OCI-LY7 (cell line): ENCODE data around the gene EPHB1.

Source experiments
- CTCF ChIP-seq: fragments of 200-600 bp; sonication (generic); conservative IDR thresholded peaks from 2 replicates; pipeline ENCODE4 v1.5.1; 2014; ENCODE audit warnings: mild to moderate bottlenecking, antibody characterized with exemption, low read length, moderate library complexity, mixed read lengths
- EZH2phosphoT487 ChIP-seq: fragments of 200-600 bp; sonication (generic); IDR thresholded peaks from 2 replicates; pipeline ENCODE4 v1.6.1; 2018; ENCODE audit warnings: low read depth, borderline replicate concordance, mild to moderate bottlenecking, mixed run types, antibody characterized with exemption, low read length, moderate library complexity, mixed read lengths

DNA sequence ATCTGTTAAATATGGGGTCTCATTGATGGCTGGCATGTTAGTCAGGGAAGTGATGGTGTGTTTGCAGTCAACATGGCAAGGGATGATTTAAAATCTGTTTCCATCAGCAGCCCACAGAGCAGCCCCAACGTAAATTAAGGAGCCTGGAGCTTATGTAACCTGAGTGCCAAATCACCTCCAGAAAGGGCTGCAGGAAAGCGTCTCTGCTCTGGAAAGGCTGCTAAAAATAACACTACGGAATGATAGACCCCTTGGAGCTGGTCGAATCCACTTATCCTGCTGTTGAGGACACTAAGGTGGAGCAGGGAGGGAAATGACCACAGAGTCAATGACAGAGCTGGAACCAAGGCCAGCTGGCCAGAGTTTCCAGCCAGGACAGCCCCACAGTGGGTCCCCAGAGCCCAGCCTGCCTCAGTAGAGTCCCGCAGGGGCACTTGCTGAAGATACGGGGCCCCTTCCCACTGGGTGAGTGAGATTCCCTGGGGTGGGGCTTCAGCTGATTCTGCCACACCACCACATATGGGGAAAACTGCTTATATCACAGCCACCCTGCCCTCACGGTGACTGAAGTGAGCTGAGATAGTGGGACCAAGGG, 63.5 kb downstream of the EPHB1 start:
- TF ChIP-seq CTCF: no peak
- TF ChIP-seq EZH2phosphoT487: no peak
